GM19324 (cell line): ENCODE measurements around the gene RPUSD4.

Experiments used
- ATAC-seq: cut with Tn5 transposase; IDR thresholded peaks from one replicate; pipeline ENCODE4 v1.9.1; 2021; ENCODE audit warnings: mild to moderate bottlenecking, moderate library complexity; ENCODE audit not compliant: unreplicated experiment, low FRiP score

Gene RPUSD4

DNA sequence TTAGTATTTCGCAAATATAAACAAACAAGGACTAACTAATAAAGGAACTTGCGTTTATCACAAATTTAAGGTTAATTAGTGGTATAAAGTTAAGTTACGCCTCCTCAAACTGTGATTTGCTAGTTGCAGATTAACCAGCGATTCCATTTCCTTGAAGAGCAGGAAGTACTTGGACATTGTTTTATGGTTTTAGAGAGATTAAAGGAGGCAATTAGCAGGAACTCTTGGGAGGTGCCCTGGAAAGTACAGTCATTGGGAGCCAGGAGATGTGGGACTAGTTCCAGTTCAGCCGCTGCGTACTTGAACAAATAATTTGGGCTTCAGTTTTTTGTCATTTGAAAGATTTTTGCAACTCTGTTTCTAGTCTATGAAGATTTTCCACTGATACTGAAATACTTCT lies 3.4 kb upstream of the RPUSD4 start:
- no peak for ATAC-seq

DNA sequence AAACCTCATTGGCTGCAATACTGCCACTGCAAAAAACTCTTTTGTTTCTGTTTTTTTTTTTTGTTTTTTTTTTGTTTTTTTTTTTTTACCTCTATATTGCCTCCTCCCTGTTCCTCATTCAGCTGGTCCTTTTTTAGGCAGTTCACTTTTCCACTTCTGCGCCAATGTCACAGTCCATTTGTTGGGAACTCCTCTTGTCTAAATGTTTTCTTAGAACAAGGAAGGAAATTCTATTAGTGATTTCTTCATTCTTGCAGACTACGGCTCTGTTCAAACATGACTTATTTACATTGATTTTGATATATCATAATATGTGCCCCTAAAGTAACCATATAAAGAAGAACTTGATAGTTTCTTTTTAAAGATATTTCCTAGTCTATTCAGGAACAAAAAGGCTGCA lies 3.0 kb upstream of the RPUSD4 start:
- no peak for ATAC-seq

DNA sequence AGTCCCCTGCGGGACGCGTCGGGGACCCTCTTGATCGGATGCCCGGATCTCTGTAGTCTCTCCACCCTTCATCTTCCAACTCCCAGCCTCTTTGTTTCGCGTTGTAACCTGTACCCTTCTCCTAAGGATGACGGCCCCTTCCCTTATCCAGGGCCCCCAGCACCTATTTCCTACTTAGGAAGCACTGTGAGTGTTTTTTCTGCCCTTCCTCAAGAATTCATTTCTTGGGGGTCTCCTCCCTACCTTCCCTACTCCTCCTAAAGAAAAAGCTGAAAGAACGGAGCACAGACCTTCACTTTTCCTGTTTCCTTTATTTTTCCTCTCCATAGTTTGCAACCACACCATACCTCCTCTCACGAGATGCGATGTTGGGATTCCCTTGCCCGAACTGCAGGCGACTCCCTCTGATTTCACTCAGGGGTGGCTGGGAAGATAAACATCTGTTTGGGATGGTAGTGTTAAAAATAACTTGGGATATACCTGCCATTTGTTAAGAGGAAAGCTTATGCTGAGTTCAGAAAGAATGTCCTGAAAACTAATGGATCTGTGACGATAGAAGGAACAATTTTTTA lies 725 bp upstream of the RPUSD4 start:
- no peak for ATAC-seq

DNA sequence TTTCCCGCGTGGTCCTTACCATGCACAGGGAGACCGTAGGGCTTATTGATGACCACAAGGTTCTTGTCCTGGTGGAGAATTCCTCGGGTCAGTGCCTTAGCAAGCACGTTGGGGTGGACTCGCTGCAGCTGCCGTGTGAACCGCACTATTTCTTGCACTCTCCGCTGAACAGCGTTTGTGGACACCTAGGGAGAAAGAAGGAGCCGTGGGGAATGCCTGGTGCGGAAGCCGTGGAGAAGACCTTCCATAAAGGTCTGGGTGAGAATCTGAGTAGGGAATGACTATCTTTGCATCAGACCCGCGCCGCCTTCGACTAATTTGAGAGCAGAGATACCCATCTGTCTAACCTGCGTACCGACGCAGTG lies 597 bp downstream of the RPUSD4 start:
- no peak for ATAC-seq

DNA sequence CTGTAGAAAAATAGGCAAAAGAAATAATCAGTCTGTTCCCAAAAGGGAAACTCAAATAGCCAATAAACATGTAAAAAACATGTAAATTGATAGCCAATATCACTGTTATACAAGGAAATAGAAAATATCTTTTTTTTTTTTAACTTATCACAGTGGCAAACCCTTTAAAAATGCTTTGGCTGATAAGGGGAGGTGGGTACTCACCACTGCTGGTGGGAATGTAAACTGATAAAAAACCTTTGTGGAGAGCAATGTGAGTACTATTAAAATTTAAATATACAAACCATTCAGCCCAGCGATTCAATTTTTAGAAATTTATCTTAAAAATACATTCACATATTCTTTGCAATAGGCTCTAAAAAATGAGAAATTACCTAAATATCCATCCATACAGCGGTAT lies 3.6 kb downstream of the RPUSD4 start:
- ATAC-seq = no peak

DNA sequence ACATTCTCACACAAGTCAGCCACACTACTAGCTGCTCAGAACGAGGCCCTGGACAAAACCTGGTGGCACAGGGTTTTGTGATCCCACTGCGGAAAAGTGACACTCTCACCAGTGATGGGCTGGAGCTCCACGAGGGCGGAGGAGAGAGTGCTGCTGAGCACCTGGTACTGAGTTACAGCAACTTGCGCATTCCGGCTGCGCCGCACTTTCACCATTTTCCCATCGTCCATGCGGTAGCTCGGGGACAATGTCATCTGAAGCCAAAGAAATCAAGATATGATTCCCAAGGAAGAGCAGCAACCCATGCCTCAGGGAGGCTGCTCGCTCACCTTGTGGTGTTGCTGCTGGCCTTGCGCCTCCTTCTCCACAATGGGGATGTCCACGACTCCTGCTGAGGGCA lies 6.1 kb downstream of the RPUSD4 start:
- ATAC-seq = no peak

DNA sequence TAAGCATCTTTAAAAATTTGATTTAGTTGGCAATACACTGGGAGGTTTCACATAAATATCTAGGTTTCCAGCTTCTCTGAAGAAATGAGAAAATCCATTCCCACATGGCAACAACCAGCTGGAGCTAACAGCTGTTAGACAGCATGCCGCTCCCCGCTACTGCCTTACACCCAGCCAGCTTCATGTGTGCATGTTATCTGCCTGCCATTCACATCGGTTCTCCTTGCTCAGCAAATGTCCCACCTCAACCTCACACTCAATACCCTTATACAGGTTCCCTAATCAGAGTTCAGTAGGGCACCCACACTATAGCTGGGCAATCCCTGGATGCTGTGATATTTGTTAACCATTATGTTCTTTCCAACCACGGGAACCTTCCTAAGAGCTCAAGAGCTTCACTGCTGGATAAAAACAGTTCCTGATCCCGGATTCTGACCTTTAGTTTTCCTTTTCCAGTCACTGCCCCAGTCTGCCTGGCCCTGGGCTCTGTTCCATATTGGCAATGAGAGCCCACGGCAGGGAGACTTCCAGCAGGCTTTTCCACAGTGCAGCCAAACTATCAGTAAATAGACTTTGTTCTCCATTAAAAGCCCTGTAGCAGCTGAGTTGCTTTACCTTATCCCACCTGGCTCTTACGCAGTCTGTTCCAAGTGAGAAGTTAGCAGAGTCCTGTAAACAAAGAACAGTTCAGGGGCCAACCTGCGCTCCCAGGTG lies 8.6 kb downstream of the RPUSD4 start:
- no peak for ATAC-seq

DNA sequence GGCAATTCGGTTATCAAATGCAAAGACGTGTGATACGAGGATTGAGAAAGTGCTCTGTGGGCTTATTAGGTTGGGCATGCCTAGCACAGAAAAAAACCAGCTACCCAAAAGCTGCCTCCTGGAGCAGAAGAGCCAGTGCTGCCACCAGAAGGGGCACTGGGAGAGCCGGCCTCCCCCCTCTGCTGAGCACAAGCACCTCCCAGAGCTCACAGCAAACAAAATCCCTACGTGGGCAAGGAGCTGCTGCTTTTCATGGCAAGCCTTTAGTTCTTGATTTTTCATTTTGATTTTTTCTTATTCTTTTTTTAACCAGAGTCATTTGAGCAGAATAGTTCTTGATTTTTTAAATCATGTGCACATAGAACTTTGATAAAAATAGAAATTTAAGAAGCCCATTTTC lies 12.8 kb downstream of the RPUSD4 start:
- no peak for ATAC-seq

DNA sequence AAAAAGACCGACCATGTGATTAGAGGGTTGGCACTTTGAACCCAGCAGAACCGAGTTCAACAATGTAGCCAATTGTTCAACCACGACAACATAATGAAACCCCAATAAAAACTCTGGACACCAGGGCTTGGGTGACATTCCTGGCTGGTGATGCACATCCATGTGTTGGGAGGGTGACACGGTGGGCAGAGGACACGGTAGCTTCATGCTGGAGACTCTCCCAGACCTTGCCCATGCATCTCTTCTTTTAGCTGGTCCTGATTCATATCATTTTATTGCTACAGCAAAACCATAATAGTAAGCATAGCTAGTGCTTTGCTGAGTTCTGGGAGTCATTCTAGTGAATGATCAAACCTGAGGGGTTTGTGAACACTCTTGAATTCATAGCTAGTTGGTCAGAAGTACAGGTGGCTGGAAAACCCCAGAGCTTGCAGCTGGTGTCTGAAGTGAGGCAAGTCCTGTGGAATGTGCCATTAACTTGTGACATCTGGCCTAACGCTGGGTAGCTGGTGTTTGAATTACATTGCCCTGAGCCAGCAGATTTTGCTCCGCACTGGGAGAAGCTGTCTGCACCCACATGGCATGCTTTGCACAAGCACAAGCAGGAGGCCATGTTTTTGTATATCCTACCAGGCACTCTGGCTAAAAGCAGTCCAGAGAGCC lies 14.0 kb downstream of the RPUSD4 start:
- ATAC-seq = no peak

DNA sequence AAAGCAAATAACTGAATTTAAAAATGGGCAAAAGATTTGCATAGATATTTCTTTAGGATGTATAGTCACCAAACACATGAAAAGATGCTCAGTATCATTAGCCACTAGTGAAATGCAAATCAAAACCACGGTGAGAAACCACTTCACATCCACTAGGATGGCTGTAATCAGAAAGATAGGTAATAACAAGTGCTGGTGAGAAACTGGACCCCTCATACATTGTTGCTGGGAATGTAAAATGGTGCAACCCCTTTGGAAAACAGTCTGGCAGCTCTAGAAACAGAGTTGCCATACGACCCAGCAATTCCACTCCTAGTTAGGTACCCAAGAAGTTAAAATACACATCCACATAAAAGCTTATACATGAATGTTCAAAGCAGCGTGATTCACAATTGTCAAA lies 16.3 kb downstream of the RPUSD4 start:
- no peak for ATAC-seq

DNA sequence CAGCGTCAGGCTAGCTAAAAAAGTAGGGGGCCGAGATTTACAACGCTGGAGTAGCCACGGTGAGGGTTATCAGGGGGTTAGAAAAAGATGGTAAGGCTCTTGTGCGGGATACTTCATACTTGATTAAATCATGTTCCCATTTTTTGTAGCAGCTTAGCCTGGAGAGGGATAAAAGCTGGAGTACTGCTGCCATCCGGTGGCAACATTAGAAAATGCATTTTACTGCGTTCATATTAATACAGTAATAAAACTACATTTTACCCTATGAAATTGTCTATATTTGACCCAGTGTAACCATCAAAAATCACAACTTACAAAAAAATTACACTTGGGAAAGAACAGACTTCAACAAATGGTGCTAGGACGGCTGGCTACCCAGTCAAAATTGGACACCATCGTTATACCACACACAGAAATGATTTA lies 17.3 kb downstream of the RPUSD4 start:
- no peak for ATAC-seq

DNA sequence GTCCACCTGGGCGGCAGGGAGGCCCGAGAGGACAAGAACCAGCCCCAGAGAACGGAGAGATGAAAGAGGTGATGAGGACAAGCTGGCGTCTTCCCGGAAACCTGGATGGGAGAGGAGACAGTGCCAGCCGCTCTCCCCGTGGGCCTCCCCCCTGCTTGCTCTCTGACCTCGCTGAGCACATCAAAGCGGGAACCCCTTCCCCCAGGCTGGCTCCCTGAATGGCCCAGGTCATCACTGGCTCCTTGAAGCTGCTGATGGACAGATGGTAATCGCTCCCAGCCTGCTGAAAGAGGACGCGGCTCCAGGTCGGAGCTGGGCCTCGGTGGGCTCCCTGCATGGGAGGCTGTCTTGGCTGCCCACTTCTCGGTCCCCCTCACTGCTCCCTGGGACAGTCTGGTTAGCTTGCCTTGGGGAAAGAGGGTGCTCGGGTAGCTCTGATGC lies 18.4 kb downstream of the RPUSD4 start:
- ATAC-seq = no peak

DNA sequence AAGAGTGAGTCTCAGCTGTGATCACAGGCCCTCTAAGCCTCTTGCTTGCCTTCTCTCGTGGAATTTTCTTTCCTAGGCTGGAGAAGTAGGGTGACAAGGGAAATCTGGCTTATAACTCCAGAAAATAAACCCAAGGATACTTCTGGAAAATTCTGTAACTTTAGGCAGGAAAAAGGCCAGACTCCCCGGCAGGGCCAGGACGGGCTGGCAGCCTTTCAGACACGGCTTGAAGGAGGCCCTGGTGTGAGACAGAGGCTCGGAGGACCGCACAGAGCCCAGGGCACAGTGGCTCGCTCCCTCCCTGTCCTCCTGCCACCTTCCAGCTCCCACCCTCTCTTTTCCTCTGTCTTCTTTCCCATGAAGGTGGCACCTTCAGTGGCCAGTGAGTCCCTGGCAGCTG lies 19.1 kb downstream of the RPUSD4 start:
- ATAC-seq = no peak

DNA sequence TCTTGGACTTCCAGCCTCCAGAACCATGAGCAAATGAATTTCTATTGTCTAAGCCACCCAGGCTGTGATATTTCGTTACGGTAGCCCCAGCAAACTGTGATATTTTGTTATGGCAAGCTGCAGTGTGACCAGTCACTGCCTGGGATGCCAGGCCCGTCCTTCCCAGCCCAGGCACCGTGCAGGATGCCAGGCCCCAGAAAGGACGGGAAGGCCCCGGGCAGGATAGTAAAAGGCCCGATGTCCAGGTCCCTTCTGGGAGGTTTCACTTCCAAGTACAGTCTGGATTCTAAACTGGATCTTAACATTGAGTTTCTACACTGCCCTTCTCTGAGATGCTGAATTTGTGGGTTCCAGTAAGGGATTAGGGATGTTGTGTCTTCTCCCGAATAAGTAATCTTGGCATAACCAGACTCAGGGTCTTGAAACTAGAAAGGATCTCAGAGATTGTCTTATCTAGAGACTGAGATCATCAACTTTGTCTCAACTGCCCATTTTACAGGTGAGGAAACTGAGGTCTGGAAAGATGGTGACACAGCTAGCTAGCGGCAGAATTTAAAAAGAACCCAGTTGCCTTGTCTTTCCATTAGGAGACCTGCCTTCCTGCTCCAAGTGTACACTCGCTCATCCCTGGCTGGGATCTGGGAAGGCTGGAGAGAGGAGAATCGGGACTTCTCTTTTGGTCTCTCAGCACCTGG lies 19.9 kb downstream of the RPUSD4 start:
- ATAC-seq = no peak

DNA sequence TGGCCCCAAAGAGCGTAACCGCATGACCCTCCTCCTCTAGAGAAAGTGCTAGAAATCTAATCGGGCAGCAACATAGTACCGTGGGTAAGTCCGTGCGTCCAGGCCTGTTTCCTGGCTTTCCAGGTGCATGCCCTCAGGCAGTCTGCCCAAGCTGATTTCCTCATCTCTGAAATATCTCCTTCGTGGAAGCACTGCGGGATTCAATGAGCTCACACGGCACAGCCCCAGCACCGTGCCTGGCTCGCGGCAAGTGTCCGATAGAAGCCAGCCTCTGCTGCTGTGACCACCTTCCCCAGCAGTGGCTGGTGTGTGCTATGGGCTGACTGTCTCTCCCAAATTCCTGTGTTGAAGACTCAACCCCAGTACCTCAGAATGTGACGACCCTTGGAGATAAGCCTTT lies 20.7 kb downstream of the RPUSD4 start:
- ATAC-seq = no peak

DNA sequence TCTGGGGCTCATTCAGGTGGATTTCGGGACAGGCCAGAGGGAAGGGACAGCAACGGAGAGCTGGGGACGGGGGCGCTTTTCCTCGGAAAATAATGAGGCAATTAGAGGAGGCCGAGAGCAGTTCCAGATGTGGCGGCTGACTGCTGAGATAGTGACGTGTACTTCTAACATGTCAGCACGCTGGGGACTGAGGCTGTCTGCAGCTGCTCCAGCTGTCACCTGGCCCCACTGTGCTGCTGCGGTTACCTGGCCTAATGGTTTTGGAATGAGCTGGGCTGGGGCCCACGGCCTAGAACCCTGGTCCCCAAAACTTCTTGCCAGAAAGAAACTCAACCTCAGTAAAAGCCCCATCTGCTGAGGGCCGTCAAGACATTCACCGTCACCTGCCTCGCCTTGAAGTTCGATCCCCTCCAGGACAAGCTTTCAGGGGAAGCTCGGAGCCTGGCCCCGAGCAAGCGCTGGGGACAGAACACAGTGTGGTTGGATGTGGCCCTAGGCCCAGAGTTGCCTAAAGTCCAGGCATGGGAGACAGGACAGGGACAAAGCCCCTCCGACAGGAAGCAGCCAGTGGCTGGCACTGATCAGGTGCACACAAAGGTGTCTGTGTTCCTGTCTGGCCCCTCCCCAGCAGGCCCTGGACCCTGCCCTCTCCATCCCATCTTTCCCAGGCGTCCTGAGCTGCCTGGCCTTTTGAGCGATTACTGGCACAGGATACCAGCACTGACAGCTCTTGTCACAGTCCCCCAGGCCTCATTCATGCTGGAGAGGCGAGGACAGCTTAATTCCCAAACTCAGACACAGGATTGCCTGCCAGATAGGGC lies 22.1 kb downstream of the RPUSD4 start:
- ATAC-seq = no peak

DNA sequence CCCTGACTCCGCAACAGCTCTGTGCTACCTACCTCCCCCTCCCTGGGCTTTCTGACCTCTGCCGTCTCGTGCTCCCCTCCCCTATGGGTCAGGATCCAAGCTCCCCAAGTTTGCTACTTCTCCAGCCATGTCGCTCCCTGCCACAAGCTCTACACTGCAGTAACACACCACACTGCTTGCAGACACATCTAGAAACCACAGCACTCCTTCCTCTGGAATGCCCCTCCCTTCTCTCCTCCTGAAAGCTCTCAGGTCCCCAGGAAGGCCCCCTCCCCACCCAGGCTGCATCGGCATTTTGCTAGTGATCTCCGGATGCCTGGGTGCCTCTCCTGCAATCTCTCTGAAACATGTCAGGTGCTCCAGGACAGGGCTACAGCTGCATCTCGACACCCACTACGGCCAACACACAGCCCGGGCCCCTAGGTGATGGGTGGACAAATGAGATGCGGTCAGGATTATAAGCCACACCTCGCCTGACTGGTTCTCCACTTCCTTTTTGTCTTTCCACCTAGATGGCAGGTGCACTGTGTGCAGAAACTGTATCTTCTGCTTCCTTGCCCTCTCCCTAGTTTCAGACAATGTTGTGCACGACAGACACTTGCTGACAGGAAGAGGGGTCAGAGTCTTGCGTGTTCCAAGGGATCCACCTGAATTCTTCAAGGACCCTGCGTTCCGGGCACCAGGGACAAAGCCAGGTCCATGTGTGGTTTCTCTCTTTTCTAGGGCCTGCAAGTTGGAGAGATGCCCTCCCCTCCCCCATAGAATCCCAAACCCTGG lies 22.9 kb downstream of the RPUSD4 start:
- peak; percentile 52 for ATAC-seq

DNA sequence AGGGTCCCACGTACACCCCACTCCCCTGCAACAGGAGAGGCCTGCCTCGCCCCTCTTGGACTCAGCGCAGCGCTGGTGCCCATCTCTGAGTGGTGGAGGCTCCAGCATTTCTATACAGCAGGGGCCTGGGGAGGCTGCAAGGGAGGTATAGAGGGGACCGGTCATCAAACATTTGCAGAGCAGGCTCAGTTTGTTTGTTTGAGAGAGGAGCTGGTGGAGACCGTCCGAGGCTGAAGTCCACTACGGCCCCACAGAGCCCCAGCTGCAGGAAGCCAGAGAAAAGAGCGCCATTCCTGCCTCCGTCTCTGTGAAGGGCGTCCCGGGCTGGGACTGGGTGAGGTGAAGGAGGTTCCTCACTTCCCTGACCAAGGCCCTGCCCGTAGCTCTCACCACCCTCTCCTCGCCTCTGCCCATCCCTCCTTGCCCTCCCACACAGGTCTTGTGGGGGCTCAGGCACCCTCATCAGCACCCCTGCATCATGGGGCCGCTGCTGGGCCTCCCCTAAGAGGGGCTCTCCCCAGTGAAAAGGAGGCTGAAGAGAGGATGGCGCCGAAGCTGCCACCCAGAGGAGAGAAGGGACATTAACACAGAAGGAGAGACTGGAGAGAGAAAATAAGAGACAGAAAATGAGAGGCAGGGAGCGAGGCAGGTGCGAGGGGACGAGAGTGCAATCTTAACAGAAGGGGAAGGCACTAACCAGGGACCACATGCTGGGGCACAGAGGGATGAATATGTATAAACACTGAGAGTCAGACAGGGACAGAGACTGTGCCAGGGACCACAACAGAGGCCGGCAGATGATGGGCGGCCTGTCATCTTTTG lies 24.5 kb downstream of the RPUSD4 start:
- ATAC-seq = no peak
